ENCODE results near the gene VGF. TPM values are rescaled to one million over a fixed set of nuclear protein-coding genes. Genes with fewer than 3 reads are reported as not detected.

VGF gene
- total RNA-seq, 2 experiments from 2014 or later, result 1.5 TPM; not detected in 1

DNA sequence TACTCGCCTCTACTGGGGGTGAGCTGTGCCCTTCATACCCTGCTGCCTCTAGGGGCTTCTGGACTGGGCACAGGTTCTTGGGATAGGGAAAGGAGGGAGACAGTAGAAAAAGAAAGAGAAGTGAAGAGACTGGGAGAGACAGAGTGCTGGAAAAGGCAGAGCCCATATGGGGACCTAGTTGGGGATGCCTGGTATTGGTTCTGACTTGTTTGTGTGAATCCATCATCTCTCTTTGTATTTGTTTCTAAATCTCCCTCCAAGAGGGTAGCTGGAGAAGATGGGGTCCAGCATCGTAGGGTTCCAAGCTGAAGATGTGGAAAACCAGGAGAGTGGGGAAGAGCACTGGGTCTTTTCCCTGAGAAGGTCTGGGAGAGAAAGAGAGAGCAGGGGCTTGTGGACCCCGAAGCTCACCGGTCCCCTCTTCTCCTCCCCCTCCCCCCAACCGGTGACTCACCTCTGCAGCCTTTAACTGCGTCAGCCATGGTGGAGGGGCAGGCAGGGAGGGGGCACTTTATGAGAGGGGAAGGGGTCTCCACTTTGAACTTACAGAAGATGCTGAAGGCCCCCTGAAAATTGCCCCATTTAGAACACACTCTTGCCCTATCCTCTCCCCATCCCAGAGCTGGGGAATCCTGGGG is 3.2 kb upstream of the VGF start:
- H3K79me2 ChIP-seq (ENCODE audit: insufficient read depth, low read depth, low read length), result no peaks in the 10 kb centered on the region
- no peak overlapping the region for H3K4me3 ChIP-seq (ENCODE audit: low read depth, low read length, poor library complexity, severe bottlenecking)
- H3K9me2 ChIP-seq (ENCODE audit: insufficient read depth, low read length), result no peaks in the 10 kb centered on the region
- no peaks in the 10 kb centered on the region for H3K36me3 ChIP-seq (ENCODE audit: insufficient read depth, low read length)
- CTCF ChIA-PET (ENCODE audit: unreplicated experiment), result no interaction called here
- TF ChIP-seq EZH2phosphoT487 (IDR thresholded peaks at IDR 0.05; ENCODE audit: borderline replicate concordance, low read depth, low read length), result no peak
- TF ChIP-seq, protein P1, sequence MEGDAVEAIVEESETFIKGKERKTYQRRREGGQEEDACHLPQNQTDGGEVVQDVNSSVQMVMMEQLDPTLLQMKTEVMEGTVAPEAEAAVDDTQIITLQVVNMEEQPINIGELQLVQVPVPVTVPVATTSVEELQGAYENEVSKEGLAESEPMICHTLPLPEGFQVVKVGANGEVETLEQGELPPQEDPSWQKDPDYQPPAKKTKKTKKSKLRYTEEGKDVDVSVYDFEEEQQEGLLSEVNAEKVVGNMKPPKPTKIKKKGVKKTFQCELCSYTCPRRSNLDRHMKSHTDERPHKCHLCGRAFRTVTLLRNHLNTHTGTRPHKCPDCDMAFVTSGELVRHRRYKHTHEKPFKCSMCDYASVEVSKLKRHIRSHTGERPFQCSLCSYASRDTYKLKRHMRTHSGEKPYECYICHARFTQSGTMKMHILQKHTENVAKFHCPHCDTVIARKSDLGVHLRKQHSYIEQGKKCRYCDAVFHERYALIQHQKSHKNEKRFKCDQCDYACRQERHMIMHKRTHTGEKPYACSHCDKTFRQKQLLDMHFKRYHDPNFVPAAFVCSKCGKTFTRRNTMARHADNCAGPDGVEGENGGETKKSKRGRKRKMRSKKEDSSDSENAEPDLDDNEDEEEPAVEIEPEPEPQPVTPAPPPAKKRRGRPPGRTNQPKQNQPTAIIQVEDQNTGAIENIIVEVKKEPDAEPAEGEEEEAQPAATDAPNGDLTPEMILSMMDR (conservative IDR thresholded peaks at IDR 0.05; ENCODE audit: low read length), result no peak
- intact Hi-C loops (cut with micrococcal nuclease; ENCODE audit: unreplicated experiment), result loop anchor here (1.0 kb wide), 1 partner anchor 24 kb away; no protein-coding TSS in a partner anchor
- POLR2A ChIA-PET, result interaction anchor here (0.6 kb wide), 1 partner anchor 136 kb away, joined by 4 read pairs; no protein-coding TSS in a partner anchor
- no peak overlapping the region for H2AFZ ChIP-seq (ENCODE audit: low read length)
- no TSS peak for BruUV-seq (replicated peaks)
- H3K4me2 ChIP-seq (ENCODE audit: low read length), result no peak overlapping the region
- H4K20me1 ChIP-seq (ENCODE audit: insufficient read depth, low read length), result no peaks in the 10 kb centered on the region
- H3K9me3 ChIP-seq (ENCODE audit: low read length), result no peaks in the 10 kb centered on the region
- peaks cover 20% of the 10 kb centered on the region for H3K4me1 ChIP-seq (ENCODE audit: insufficient read depth, low read length, poor library complexity, severe bottlenecking)
- DNase-seq (ENCODE audit: low spot score), result no peak
- H3K27ac ChIP-seq (ENCODE audit: low read depth, low read length, poor library complexity, severe bottlenecking), result no peak overlapping the region

DNA sequence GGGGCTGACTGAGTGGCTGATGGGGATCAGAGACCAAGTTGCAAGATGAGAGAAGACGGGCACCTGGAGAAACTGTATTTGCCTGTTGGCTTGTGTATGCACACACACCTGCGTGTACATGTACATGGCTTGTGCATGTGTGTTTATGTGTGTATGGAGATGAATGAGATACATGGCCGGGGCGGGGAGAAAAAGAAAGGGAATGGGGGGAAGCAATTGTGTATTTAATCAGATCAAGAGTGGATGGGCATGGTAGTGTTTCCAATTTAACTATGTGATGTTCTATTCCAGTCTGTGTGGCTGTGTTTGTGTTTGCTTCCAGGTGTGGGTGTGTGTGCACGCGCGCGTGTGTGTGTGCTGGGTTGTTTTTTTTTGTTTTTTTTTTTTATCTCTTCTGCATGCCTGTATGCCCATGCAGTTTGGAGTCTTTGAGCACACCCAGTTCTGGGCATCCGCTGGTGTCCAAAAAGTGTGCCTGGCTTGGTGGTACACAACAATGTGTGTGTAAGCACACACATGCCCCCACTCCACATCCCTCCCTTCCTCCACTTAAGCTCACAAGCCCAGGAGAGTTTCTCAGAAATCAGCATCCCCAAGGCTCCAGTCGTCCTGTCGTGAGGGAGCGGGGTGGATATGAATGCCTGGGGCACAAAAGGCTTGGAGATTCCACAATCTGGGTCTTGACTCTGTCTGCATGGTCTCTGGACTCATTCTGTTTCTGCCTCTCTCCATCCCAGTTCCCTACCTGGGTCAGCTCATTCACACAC is 2.5 kb upstream of the VGF start:
- no peaks in the 10 kb centered on the region for H3K9me3 ChIP-seq (ENCODE audit: low read length)

More for the DNA sequence above, 2.5 kb upstream of the VGF start:
- peaks cover 17% of the 10 kb centered on the region for H3K4me1 ChIP-seq (ENCODE audit: insufficient read depth, low read length, poor library complexity, severe bottlenecking)
- H3K36me3 ChIP-seq (ENCODE audit: insufficient read depth, low read length), result no peaks in the 10 kb centered on the region
- H3K79me2 ChIP-seq (ENCODE audit: insufficient read depth, low read depth, low read length), result no peaks in the 10 kb centered on the region
- no peak overlapping the region for H3K27ac ChIP-seq (ENCODE audit: low read depth, low read length, poor library complexity, severe bottlenecking)
- no peak overlapping the region for H2AFZ ChIP-seq (ENCODE audit: low read length)
- H3K9me2 ChIP-seq (ENCODE audit: insufficient read depth, low read length), result no peaks in the 10 kb centered on the region
- BruUV-seq (replicated peaks), result no TSS peak
- H3K4me2 ChIP-seq (ENCODE audit: low read length), result no peak overlapping the region
- POLR2A ChIA-PET, result no interaction called here
- H3K4me3 ChIP-seq (ENCODE audit: low read depth, low read length, poor library complexity, severe bottlenecking), result no peak overlapping the region
- H4K20me1 ChIP-seq (ENCODE audit: insufficient read depth, low read length), result no peaks in the 10 kb centered on the region
- TF ChIP-seq, protein P1 (conservative IDR thresholded peaks at IDR 0.05; ENCODE audit: low read length), result no peak
- TF ChIP-seq EZH2phosphoT487 (IDR thresholded peaks at IDR 0.05; ENCODE audit: borderline replicate concordance, low read depth, low read length), result no peak
- intact Hi-C loops (cut with micrococcal nuclease; ENCODE audit: unreplicated experiment), result no loop called here
- no peak for DNase-seq (ENCODE audit: low spot score)
- CTCF ChIA-PET (ENCODE audit: unreplicated experiment), result no interaction called here

Data from OCI-LY7 (cell line).